OCI-M1 (cell line): ENCODE data around the gene CELA3B.
"Not testable (repeated sequence)": the region's sequence is repeated elsewhere in the genome, so short reads cannot be mapped to it uniquely, and the experiment has no call there.

Experiments used
- DNase-seq: peaks from one replicate; lab custom pipeline; 2025; lab: John Stamatoyannopoulos, UW

The CELA3B gene

DNA sequence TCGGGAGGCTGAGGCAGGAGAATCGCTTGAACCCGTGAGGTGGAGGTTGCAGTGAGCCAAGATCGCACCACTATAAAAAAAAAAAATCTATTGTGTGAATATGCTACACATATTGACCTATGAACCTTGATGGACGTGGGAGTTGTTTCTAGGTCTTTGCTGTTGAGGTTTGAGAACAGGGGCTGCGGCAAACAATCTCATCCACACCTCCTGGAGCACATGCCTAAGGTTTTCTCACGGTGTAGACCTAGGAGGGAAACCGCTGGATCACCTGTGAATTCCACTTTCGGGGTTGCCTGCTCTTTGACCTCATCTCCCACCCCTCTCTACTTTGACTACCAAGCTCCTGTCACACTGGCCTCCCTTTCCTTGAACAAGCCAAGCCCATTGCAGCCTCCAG lies 1.5 kb upstream of the CELA3B start:
- not testable (repeated sequence) for DNase-seq

DNA sequence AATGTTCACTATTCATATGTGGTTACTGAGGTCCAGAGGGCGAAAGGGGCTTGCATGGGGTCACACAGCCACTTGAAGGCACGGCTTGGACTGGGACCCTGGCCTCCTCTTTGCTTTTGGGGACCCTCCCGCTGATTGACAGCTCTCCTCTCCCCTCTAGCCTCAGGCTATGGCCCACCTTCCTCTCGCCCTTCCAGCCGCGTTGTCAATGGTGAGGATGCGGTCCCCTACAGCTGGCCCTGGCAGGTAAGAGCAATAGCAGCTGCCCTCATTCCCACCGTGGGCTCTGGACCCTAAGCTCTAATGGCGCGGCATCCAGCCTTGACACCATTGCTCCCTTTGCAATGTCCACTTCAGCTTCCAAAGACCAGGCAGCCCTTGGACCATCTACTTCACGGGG lies 1.4 kb downstream of the CELA3B start:
- DNase-seq, result not testable (repeated sequence)

DNA sequence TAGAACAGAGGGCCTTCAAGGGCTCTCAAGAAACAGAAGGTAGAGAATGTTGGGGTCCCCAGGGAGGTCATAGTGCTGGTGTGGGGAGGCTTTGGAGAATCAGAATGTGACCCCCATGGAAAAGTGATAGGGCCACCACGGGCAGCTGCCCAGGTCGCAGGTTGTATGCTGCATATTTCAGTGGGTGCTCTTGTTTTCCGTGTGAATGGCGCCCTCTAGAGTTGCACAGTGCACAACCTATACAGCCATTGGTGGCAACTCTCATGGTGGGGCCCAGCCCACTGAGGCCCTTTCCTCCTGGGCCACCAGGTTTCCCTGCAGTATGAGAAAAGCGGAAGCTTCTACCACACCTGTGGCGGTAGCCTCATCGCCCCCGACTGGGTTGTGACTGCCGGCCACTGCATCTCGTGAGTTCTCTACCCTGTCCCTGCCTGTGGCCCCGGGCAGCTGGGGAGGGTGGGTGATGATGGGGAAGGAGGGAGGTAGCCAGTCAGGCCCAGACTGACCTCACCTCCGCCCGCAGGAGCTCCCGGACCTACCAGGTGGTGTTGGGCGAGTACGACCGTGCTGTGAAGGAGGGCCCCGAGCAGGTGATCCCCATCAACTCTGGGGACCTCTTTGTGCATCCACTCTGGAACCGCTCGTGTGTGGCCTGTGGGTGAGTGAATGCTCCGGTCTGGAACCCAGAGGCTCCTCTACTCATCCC lies 3.8 kb downstream of the CELA3B start:
- DNase-seq, result not testable (repeated sequence)

DNA sequence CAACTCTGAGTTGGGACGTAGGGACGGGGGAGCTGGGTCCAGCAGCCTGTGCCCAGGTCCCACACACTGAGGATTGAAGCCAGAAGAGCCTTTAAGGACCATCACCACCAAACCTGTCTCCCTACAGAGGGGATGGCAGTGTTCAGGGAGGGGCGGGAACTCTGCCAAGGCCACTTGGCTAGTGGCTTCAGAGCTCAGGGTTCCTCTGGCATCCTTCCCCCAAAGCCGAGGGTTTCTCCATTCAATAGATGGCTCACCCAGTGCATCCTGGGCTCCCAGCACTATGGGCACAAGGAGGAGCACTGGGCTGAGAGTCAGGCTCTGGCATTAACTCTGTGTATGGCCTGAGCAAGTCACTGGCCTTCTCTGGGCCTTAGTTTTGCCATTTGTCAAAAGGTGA lies 4.4 kb downstream of the CELA3B start:
- DNase-seq, result not testable (repeated sequence)

DNA sequence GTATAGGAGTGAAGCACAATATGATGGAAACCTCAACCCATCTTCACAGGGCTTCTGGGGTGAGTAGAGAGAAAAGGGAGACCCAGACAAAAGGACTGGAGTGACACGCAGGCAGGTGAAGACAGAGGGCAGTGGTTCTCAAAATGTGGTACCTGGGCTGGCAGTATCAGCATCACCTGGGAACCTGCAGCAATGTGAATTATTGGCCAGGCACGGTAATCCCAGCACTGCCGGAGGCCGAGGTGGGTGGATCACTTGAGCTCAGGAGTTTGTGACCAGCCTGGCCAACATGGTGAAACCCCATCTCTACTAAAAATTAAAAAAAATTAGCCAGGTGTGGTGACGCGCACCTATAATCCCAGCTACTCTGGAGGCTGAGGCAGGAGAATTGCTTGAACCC lies 5.3 kb downstream of the CELA3B start:
- DNase-seq, result not testable (repeated sequence)

DNA sequence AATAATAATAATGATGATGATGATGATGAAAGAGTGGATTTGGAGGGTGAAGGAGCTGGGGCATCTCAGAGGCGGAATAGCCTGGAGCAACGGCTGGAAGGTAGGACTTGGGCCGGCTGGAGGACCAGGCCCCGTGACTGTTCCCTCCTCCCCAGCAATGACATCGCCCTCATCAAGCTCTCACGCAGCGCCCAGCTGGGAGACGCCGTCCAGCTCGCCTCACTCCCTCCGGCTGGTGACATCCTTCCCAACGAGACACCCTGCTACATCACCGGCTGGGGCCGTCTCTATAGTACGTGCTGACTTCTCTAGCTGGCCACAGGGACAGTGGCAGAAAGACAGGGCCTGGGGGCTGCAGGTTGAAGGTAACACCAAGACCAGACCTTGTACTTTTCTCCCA lies 6.7 kb downstream of the CELA3B start:
- not testable (repeated sequence) for DNase-seq

DNA sequence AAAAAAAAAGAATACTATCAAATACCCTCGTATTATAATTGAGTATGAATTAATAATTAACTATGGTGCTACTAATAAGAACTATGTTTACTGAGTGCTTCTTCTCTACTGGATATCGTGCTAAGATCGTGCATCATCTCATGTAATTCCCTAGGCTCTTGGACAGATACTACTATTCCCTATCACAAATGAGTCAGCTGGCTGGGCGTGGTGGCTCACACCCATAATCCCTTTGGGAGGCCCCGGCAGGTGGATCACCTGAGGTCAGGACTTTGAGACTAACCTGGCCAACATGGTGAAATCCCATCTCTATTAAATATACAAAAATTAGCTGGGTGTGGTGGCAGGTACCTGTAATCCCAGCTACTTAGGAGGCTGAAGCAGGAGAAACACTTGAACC lies 9.1 kb downstream of the CELA3B start:
- not testable (repeated sequence) for DNase-seq

DNA sequence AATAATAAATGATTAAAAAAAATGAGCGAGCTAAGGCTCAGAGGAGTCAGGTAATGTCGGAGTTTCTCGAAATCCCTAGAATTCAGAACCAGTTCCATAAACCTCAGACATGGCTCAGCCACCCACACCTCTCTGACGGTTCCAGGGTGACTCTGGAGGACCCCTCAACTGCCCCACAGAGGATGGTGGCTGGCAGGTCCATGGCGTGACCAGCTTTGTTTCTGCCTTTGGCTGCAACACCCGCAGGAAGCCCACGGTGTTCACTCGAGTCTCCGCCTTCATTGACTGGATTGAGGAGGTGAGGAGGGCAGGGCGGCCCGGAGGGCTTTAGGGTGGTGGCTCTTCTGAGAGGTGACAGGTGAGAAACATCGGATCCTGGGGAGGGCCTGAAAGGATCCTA lies 9.6 kb downstream of the CELA3B start:
- DNase-seq, result not testable (repeated sequence)

DNA sequence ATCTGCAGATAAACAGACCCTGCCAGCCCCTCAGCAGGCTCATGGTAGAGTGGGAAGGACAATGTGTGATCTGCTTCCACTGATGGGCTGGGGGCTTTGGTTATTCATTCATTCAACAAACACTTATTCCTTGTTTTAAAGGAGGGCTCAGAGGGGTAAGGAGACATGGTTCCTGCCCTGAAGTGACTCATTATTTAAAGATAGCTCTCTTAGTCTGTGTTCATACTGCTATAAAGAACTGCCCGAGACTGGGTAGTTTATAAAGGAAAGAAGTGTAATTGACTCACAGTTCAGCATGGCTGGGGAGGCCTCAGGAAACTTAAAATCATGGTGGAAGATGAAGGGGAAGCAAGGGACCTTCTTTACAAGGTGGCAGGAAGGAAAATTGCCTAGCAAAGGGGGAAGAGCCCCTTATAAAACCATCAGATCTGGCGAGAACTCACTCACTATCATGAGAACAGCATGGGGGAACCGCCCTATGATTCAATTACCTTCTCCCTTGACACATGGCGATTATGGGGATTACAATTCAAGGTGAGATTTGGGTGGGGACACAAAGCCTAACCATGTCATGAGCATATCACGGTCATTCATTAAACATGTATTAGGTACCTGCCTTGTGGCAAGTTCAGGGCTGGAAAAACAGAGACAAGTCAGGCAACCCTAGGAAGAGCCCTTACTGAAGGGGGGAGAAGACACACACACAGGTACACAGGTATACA lies 13.0 kb downstream of the CELA3B start:
- DNase-seq, result not testable (repeated sequence)

DNA sequence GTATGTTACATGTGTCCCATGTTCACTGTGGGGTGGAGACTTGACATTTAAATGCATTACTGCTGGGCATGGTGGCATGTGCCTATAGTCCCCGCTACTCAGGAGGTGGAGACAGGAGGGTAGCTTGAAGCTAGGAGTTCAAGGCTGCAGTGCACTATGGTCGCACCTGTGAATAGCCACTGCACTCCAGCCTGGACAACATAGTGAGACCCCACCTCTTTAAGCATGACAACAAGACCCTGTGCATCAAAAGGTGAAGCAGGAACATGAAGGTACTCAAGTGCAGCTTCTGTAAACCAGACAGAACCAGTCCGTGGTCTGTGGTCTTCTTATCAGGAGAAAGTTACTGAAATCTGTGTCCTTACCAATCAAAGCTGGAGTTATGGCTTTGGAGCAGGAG lies 15.4 kb downstream of the CELA3B start:
- DNase-seq, result not testable (repeated sequence)

DNA sequence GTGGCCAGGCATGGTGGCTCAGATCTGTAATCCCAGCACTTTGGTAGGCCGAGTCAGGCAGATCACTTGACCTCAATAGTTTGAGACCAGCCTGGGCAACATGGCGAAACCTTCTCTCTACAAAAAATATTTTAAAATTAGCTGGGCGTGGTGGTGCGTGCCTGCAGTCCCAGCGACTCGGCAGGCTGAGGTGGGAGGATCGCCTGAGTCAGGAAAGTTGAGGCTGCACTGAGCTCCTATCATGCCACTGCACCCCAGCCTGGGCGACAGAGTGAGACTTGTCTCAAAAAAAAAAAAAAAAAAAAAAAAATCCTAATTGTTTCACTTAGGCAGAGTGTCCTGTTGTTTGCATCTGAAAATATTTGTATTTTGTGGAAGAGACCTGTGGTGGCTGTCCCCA lies 17.9 kb downstream of the CELA3B start:
- DNase-seq, result not testable (repeated sequence)

DNA sequence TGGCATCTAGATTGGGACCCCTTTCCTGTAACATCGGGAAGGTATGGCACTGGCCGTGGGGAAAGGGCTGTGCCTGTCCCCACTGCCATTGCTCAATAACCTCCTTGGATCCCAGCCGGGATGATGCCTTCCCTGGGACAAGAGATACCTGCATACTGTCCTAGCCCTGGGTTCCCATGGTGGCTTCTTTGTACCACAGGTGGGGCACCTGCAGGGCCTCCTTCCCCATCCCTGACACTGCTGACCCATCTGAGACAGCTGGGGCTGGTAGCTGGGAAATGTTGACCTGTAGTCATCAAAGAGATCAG lies 19.8 kb downstream of the CELA3B start:
- DNase-seq, result not testable (repeated sequence)

DNA sequence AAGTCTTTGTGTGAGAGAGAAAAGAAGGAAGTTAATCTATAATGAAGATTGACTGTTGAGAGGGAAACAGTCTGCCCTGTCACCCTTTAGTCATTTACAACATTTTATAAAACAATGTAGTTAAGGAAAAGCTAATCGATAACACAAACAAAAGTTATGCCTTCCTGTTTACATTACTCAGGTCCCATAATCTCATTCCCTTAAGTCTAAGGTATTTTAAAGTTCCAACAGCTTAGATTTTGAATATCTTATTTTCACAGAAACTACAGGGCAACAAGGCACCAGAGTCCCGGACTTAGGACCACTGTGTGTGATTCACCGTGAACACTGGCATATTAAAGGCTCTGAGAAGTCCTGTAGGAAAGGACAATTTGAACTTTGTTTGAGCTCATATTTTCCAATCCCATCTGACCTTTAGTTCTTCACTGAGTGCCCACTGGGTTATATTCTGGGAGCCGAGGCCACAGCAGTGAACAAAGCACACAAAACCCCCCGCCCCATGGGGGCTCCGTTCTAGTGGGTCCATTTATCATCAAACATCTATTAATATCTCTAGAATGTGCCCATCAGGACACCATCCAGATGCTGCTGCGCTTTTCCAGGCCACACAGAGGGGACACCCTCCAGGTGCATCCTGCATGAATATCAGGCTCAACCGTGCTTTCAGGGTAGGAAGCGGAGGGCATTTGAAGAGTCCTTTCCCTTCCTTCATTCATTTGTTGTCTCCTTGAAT lies 21.2 kb downstream of the CELA3B start:
- DNase-seq, result peak; percentile 37

DNA sequence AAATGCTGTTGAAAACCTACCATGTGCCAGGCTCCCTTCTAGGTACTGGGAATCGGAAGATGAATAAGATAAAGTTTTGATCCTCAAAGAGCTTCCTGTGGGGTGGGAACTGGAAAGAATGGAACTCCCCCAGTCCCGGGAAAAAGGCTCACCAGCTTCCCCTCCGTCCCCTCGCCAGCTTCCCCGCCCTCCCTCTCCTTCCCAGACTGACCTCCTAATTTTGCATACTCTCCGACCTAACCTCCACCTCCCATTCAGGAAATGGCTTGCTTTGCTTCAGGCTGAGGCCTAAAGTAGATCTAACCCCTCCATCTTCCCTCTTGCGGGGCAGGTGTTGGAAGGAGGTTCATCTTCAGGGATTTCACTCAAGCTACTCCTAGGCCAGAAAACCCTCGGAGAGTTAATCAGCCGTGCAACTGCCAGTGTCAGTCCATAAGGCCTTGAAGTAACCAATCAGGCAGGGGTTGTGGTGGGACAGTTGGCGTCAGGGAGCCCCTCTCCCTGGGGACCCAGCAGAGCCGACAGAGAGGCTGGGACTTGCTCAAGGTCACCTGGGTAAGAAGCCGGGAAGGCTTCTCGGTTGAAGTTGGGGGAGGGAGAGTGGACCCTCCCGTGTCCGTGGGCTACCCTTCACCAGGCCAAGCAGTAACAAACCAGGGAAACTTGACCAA lies 21.9 kb downstream of the CELA3B start:
- DNase-seq, result not testable (repeated sequence)

DNA sequence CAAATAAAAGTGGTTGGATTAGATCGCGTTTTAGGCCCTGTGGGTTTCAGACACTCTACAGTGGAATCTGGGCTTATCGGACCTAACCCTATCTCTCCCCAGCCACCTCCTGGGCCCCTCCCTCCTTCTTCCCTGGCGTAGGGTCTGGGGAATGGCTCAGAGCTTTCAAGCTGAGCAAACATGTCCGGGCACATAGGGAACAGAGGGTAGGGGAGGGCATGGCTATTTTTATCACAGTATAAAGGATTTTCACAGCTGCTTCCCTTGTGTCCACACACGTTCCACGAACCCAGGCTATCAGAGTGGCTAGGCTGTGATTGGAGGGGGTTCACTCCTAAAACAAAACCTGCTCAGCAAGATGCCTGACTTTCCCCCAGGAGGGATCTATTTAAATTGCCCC lies 22.8 kb downstream of the CELA3B start:
- not testable (repeated sequence) for DNase-seq

DNA sequence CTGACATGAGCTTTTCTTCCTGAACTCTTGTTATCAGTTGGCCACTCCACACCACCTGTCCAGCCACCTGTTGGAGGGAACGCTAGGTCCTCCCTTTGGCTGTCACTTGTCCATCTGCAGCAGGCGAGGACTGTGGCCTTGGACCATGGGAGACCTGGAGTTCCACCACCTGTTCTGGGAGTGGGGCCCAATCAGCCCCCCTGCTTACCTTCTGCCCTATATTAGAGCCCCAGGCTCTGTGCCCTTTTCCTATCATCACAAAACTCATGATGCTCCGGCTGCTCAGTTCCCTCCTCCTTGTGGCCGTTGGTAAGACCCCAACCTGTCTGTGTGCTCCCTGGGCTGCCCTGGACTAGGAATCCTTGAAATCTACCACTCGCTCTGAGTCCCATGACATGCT lies 24.6 kb downstream of the CELA3B start, which contains the start of gene CELA3A:
TSS of gene CELA3A (plus strand) at position 249 of the 400 bp plus-strand sequence. CDS start at position 267, 18 bp downstream.
- no peak for DNase-seq

DNA sequence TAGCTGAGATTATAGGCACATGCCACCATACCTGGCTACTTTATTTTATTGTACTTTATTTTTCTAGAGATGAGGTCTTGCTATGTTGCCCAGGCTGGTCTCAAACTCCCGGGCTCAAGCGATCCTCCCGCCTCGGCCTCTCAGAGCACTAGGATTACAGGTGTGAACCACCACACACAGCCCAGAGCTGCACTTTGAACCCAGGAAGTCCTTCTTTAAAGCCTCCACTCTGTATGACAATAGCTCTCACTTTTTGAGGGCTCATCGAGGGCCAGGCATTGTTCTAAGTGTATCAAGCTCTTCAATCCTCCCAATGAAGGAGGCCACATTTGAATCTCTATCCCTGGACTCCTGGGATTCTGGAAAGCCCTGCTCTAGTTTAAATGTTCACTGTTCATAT lies 25.6 kb downstream of the CELA3B start:
- DNase-seq, result not testable (repeated sequence)

DNA sequence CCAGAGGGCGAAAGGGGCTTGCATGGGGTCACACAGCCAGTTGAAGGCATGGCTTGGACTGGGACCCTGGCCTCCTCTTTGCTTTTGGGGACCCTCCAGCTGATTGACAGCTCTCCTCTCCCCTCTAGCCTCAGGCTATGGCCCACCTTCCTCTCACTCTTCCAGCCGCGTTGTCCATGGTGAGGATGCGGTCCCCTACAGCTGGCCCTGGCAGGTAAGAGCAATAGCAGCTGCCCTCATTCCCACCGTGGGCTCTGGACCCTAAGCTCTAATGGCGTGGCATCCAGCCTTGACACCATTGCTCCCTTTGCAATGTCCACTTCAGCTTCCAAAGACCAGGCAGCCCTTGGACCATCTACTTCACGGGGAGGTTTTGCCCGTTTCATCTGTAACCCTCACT lies 26.1 kb downstream of the CELA3B start:
- DNase-seq, result not testable (repeated sequence)

DNA sequence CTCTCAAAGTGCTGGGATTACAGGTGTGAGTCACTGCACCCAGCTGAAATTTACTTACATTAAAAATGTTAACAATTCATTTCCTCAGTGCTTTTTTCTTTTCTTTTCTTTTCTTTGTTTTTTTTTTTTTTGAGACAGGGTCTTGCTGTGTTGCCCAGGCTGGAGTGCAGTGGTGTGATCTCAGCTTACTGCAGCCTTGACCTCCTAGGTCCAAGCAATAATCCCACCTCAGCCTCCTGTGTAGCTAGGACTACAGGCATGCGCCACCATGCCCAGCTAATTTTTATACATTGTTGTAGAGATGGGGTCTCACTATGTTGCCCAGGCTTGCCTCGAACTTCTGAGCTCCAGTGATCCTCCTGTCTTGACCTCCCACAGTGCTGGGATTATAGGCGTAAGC lies 27.1 kb downstream of the CELA3B start:
- DNase-seq, result not testable (repeated sequence)

DNA sequence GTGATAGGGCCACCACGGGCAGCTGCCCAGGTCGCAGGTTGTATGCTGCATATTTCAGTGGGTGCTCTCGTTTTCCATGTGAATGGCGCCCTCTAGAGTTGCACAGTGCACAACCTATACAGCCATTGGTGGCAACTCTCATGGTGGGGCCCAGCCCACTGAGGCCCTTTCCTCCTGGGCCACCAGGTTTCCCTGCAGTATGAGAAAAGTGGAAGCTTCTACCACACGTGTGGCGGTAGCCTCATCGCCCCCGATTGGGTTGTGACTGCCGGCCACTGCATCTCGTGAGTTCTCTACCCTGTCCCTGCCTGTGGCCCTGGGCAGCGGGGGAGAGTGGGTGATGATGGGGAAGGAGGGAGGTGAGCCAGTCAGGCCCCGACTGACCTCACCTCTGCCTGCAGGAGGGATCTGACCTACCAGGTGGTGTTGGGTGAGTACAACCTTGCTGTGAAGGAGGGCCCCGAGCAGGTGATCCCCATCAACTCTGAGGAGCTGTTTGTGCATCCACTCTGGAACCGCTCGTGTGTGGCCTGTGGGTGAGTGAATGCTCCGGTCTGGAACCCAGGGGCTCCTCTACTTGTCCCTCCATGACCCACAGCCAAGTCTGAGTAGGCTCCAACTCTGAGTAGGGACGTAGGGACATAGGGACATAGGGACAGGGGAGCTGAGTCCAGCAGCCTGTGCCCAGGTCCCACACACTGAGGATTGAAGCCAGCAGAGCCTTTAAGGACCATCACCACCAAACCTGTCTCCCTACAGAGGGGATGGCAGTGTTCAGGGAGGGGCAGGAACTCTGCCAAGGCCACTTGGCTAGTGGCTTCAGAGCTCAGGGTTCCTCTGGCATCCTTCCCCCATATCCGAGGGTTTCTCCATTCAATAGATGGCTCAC lies 28.7 kb downstream of the CELA3B start:
- DNase-seq, result peak; percentile 70

DNA sequence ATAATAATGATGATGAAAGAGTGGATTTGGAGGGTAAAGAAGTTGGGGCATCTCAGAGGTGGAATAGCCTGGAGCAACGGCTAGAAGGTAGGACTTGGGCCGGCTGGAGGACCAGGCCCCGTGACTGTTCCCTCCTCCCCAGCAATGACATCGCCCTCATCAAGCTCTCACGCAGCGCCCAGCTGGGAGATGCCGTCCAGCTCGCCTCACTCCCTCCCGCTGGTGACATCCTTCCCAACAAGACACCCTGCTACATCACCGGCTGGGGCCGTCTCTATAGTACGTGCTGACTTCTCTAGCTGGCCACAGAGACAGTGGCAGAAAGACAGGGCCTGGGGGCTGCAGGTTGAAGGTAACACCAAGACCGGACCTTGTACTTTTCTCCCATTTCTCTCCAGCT lies 29.9 kb downstream of the CELA3B start:
- DNase-seq, result not testable (repeated sequence)
